H1 (cell line): Measurements from ENCODE around the gene MRRF. TPM values are rescaled to one million over a fixed set of nuclear protein-coding genes. Genes with fewer than 3 reads are reported as not detected.
"Not testable (repeated sequence)": the region's sequence is repeated elsewhere in the genome, so short reads cannot be mapped to it uniquely, and the experiment has no call there.

Experiments
- CTCF ChIA-PET: fragments of 300-600 bp; sonication (Branson Sonifier 250); formaldehyde crosslinking; loops from one replicate; lab custom pipeline; 2021; ENCODE audit not compliant: partially characterized antibody; lab: Charles Lee
- POLR2A ChIA-PET: fragments of 300-600 bp; sonication (Branson Sonifier 250); formaldehyde crosslinking; loops from one replicate; lab custom pipeline; 2021; ENCODE audit warnings: inconsistent platforms; ENCODE audit not compliant: partially characterized antibody; lab: Charles Lee
- DNase-seq, 2 experiments: peaks; one replicate each; pipeline versions ENCODE4 v3.0.0 to v3.0.0-alpha.2; 2010 to 2022; ENCODE audit warnings: low spot score in 2 of 2, low read depth in 1 of 2, mixed read lengths in 1 of 2
- FAIRE-seq: peaks from 2 replicates; lab custom pipeline; 2011; peaks lifted over from hg19 to GRCh38; lab: Jason Lieb, UNC
- H2AFZ ChIP-seq: 2 replicates; pipeline ENCODE4 v1.8.1; 2012; ENCODE audit warnings: low read length, inconsistent platforms
- H2AK5ac ChIP-seq: 2 replicates; pipeline ENCODE4 v1.6.1; 2013; ENCODE audit warnings: low read depth, low read length
- H2BK120ac ChIP-seq: replicated peaks from 2 replicates; pipeline ENCODE3; 2013; ENCODE audit warnings: low read depth, low read length, inconsistent platforms
- H2BK12ac ChIP-seq: 2 replicates; pipeline ENCODE4 v1.6.1; 2013; ENCODE audit warnings: low read depth, low read length
- H2BK15ac ChIP-seq: 2 replicates; pipeline ENCODE4 v1.6.1; 2013; ENCODE audit warnings: low read length
- H2BK20ac ChIP-seq: 2 replicates; pipeline ENCODE4 v1.6.1; 2013; ENCODE audit warnings: low read length
- H2BK5ac ChIP-seq: 2 replicates; pipeline ENCODE4 v1.6.1; 2013; ENCODE audit warnings: low read depth, low read length
- H3K14ac ChIP-seq: 2 replicates; pipeline ENCODE4 v1.6.1; 2013; ENCODE audit warnings: inconsistent platforms; ENCODE audit not compliant: insufficient read length
- H3K18ac ChIP-seq: 2 replicates; pipeline ENCODE4 v1.6.1; 2013; ENCODE audit warnings: low read length; ENCODE audit errors: extremely low read depth
- H3K23ac ChIP-seq: 2 replicates; pipeline ENCODE4 v1.6.1; 2013; ENCODE audit warnings: inconsistent platforms; ENCODE audit not compliant: insufficient read length
- H3K23me2 ChIP-seq: 2 replicates; pipeline ENCODE4 v1.6.1; 2013; ENCODE audit warnings: low read depth, low read length
- H3K27ac ChIP-seq: 2 replicates; pipeline ENCODE4 v1.6.1; 2011; ENCODE audit warnings: low read depth, low read length, inconsistent platforms
- H3K27me3 ChIP-seq, 4 experiments: replicated peaks in 1 of 4; 1 replicate in 1 of 4; 2 replicates in 3 of 4; pipeline versions ENCODE4 v1.6.1 to v1.8.1; 2011 to 2013; ENCODE audit warnings: low read length in 3 of 4, mild to moderate bottlenecking in 3 of 4, inconsistent platforms in 2 of 4, mixed read lengths in 2 of 4, moderate library complexity in 1 of 4; ENCODE audit not compliant: control insufficient read depth in 3 of 4, insufficient read depth in 3 of 4; ENCODE audit errors: extremely low read depth in 1 of 4
- H3K36me3 ChIP-seq, 4 experiments: 2 replicates each; pipeline versions ENCODE4 v1.6.1 to v1.8.1; 2011 to 2013; ENCODE audit warnings: mild to moderate bottlenecking in 4 of 4, low read length in 3 of 4, moderate library complexity in 2 of 4, control low read depth in 1 of 4, inconsistent platforms in 1 of 4; ENCODE audit not compliant: insufficient read depth in 4 of 4, control insufficient read depth in 2 of 4
- H3K4ac ChIP-seq: replicated peaks from 2 replicates; pipeline ENCODE3; 2013; ENCODE audit warnings: low read length, low read depth, mixed read lengths, inconsistent platforms; ENCODE audit not compliant: insufficient read length
- H3K4me1 ChIP-seq, 4 experiments: replicated peaks in 1 of 4; 1 replicate in 1 of 4; 2 replicates in 3 of 4; pipeline versions ENCODE4 v1.6.1 to v1.8.1; 2011 to 2013; ENCODE audit warnings: low read length in 3 of 4, inconsistent platforms in 2 of 4, mixed read lengths in 1 of 4; ENCODE audit not compliant: insufficient read depth in 4 of 4, control insufficient read depth in 3 of 4
- H3K4me2 ChIP-seq, 2 experiments: 2 replicates each; pipeline versions ENCODE4 v1.6.1 to v1.8.1; 2011 to 2013; ENCODE audit warnings: low read depth in 2 of 2, low read length in 2 of 2, control low read depth in 1 of 2, inconsistent platforms in 1 of 2, mild to moderate bottlenecking in 1 of 2; ENCODE audit not compliant: insufficient read depth in 1 of 2
- H3K4me3 ChIP-seq, 4 experiments: fragments of 200-600, 300-600 bp in 1 of 4; sonication (generic), shearing (Covaris generic), sonication (Bioruptor Twin) in 1 of 4; 2 replicates each; pipeline versions ENCODE4 v1.5.1 to v1.8.1; 2011 to 2016; ENCODE audit warnings: low read length in 4 of 4, low read depth in 3 of 4, control low read depth in 2 of 4, inconsistent platforms in 2 of 4, mild to moderate bottlenecking in 2 of 4, mixed read lengths in 1 of 4, moderate library complexity in 1 of 4; ENCODE audit not compliant: insufficient read depth in 2 of 4; ENCODE audit errors: extremely low read depth in 1 of 4
- H3K56ac ChIP-seq: replicated peaks from 2 replicates; pipeline ENCODE3; 2013; ENCODE audit warnings: low read depth, mild to moderate bottlenecking, mixed read lengths, low read length, inconsistent platforms; ENCODE audit not compliant: insufficient read length
- H3K79me1 ChIP-seq: 2 replicates; pipeline ENCODE4 v1.6.1; 2013; ENCODE audit warnings: low read depth, low read length, control low read depth
- H3K79me2 ChIP-seq, 2 experiments: 2 replicates each; pipeline versions ENCODE4 v1.6.1 to v1.8.1; 2012 to 2013; ENCODE audit warnings: low read length in 2 of 2, mild to moderate bottlenecking in 2 of 2, inconsistent platforms in 1 of 2; ENCODE audit not compliant: insufficient read depth in 2 of 2, control insufficient read depth in 1 of 2
- H3K9ac ChIP-seq, 4 experiments: replicated peaks in 1 of 4; 1 replicate in 1 of 4; 2 replicates in 3 of 4; pipeline versions ENCODE4 v1.6.1 to v1.8.1; 2011 to 2013; ENCODE audit warnings: low read depth in 3 of 4, low read length in 3 of 4, control low read depth in 2 of 4, mild to moderate bottlenecking in 2 of 4, moderate library complexity in 2 of 4, inconsistent platforms in 1 of 4; ENCODE audit errors: extremely low read depth in 1 of 4
- H3K9me3 ChIP-seq, 2 experiments: 2 replicates each; pipeline versions ENCODE4 v1.6.1 to v1.8.1; 2012 to 2013; ENCODE audit warnings: mild to moderate bottlenecking in 2 of 2, moderate library complexity in 2 of 2, control low read depth in 1 of 2, inconsistent platforms in 1 of 2, low read depth in 1 of 2, low read length in 1 of 2, mixed read lengths in 1 of 2; ENCODE audit not compliant: insufficient read depth in 2 of 2
- H4K20me1 ChIP-seq, 2 experiments: replicated peaks in 1 of 2; 2 replicates each; pipeline versions ENCODE3 to v1.8.1; 2011 to 2013; ENCODE audit warnings: inconsistent platforms in 2 of 2, low read length in 2 of 2, mild to moderate bottlenecking in 1 of 2; ENCODE audit not compliant: insufficient read depth in 2 of 2, control insufficient read depth in 1 of 2
- H4K5ac ChIP-seq: 2 replicates; pipeline ENCODE4 v1.6.1; 2013; ENCODE audit warnings: low read length, low read depth, mixed read lengths, inconsistent platforms; ENCODE audit not compliant: insufficient read length
- H4K8ac ChIP-seq: 2 replicates; pipeline ENCODE4 v1.8.0; 2013; ENCODE audit warnings: mild to moderate bottlenecking, moderate library complexity, low read length, inconsistent platforms; ENCODE audit not compliant: insufficient read depth; ENCODE audit errors: extremely low read depth
- H4K91ac ChIP-seq: replicated peaks from 2 replicates; pipeline ENCODE3; 2013; ENCODE audit warnings: low read length, mixed read lengths, inconsistent platforms; ENCODE audit not compliant: insufficient read length
- WGBS, 2 experiments: shearing (Covaris generic) in 1 of 2; methylation state at CpG; one replicate each; pipeline versions ENCODE4 v1.1.6 to v1.1.7; 2013 to 2015; ENCODE audit warnings: low lambda C conversion rate in 2 of 2, mixed read lengths in 2 of 2, inconsistent platforms in 1 of 2, low coverage in 1 of 2, missing lambda C conversion rate in 1 of 2; ENCODE audit not compliant: insufficient replicate concordance in 2 of 2, insufficient coverage in 1 of 2, insufficient read length in 1 of 2; ENCODE audit errors: extremely low coverage in 1 of 2, missing lambda C conversion rate in 1 of 2; 5-methylcytosine and 5-hydroxymethylcytosine counted together
- polyA plus RNA-seq, 7 experiments: library from polyadenylated mRNA; depleted of rRNA in 3 of 7; stranded (reverse) in 5 of 7; unstranded in 2 of 7; fragments of >200 nt in 5 of 7; fragments of 200-250 nt in 2 of 7; gene quantifications; 1 replicate in 5 of 7; 2 replicates in 1 of 7; 4 replicates in 1 of 7; pipeline versions ENCODE4 v1.2.1 to v1.2.3, GENCODE V29; 2011 to 2013; ENCODE audit warnings: missing spikeins in 2 of 7, mixed read lengths in 2 of 7
- total RNA-seq: library from RNA; stranded (reverse); fragmentation: NEBNext Ultra II Directional; extraction: Animal tissue kit (Norgen Biotek cat#: 25700); gene quantifications from 2 replicates; pipeline ENCODE4 v1.2.1, GENCODE V29; 2021

MRRF gene
- total and polyA plus RNA-seq, 2 of the 8 experiments (the other 6 are each of a cell fraction or from before 2014, with no cell fraction given), result 29.4 to 47.8 TPM

DNA sequence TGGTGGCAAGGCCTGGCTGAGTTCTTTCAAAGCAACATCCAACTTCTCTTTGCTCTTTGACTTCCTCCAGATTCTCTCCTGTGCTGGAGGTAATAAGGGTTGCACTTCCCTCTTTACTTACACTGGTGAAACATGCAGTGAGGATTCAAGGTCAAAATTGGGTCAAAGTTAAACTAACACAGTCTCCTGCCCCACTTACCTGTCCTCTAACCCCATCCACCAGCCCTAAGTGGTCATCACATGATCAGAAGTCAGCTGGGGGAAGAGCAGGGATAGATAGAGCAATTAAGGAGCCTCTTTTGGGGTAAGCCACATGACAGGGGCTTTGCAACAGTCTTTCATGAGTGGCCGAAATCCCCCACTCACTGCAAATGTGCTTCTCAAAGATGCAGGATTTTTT, 60.0 kb downstream of the MRRF start:
- POLR2A ChIA-PET, H2BK5ac ChIP-seq, H3K27me3 ChIP-seq, H3K23ac ChIP-seq, H2BK12ac ChIP-seq, H4K20me1 ChIP-seq, H2BK120ac ChIP-seq, H2BK20ac ChIP-seq, H3K79me1 ChIP-seq, FAIRE-seq, H3K27ac ChIP-seq, H4K8ac ChIP-seq, H3K56ac ChIP-seq, H3K14ac ChIP-seq, H2AFZ ChIP-seq, H4K91ac ChIP-seq, H3K18ac ChIP-seq, H3K4ac ChIP-seq, H2BK15ac ChIP-seq, H3K9ac ChIP-seq, H4K5ac ChIP-seq, DNase-seq, H2AK5ac ChIP-seq, H3K4me3 ChIP-seq, H3K4me2 ChIP-seq, H3K9me3 ChIP-seq, H3K79me2 ChIP-seq, H3K23me2 ChIP-seq, H3K4me1 ChIP-seq: not testable (repeated sequence)
- WGBS, 2 experiments, result 87% methylated on average over 1 of the region's 1 CpG; no CpG with 5 or more reads in 1 of the 2 experiments
- peaks cover 5 to 24% (median 10%) of the 10 kb centered on the region in 4 experiments; a peak in 7 of 8 replicates for H3K36me3 ChIP-seq
- CTCF ChIA-PET, result interaction anchor here (1.6 kb wide), 1 partner anchor 201 kb away, joined by 3 read pairs; no protein-coding TSS in a partner anchor
